Measurements from ENCODE around the gene HNF4A. TPM values are rescaled to one million over a fixed set of nuclear protein-coding genes. Genes with fewer than 3 reads are reported as not detected.

HNF4A gene
- total RNA-seq, 2 donors from 2014 or later: 0.78 TPM; not detected in 1

- DNase-seq (ENCODE audit: low spot score) (no peak), ATAC-seq (ENCODE audit: insufficient number of reproducible peaks, low FRiP score, low read depth) (no peak)
- H3K27me3 ChIP-seq (replicated peaks; ENCODE audit: insufficient read depth): no peaks in the 10 kb centered on the region
- no peak overlapping the region for H3K27ac ChIP-seq
- H3K36me3 ChIP-seq: no peaks in the 10 kb centered on the region
- H3K4me1 ChIP-seq (ENCODE audit: control insufficient read depth in 1 of 2, low read depth in 2 of 2): no peaks in the 10 kb centered on the region
- TF ChIP-seq CTCF (IDR thresholded peaks at IDR 0.05): no peak
- H3K9me3 ChIP-seq: no peaks in the 10 kb centered on the region
- H3K4me3 ChIP-seq: no peak overlapping the region
These were observed 48.0 kb downstream of the HNF4A start for GRCh38 chr20:44403194-44404112.

GRCh38 chr20:44404204-44405181 lies 49.0 kb downstream of the HNF4A start:
- Histone ChIP-seq H3K4me1 (ENCODE audit: control insufficient read depth in 1 of 2, low read depth in 2 of 2) (no peaks in the 10 kb centered on the region), H3K27ac (no peak overlapping the region), H3K36me3 (no peaks in the 10 kb centered on the region), H3K27me3 (replicated peaks; ENCODE audit: insufficient read depth) (no peaks in the 10 kb centered on the region), H3K9me3 (no peaks in the 10 kb centered on the region), H3K4me3 (no peak overlapping the region)
- DNase-seq (ENCODE audit: low spot score) (no peak), ATAC-seq (ENCODE audit: insufficient number of reproducible peaks, low FRiP score, low read depth) (no peak)
- no peak for TF ChIP-seq CTCF (IDR thresholded peaks at IDR 0.05)

- no peaks in the 10 kb centered on the region for H3K36me3 ChIP-seq
These were observed 49.8 kb downstream of the HNF4A start for GRCh38 chr20:44405257-44405656.

GRCh38 chr20:44405785-44406571 lies 50.5 kb downstream of the HNF4A start:
- H3K9me3 ChIP-seq: no peaks in the 10 kb centered on the region
- H3K27ac ChIP-seq: no peak overlapping the region
- H3K27me3 ChIP-seq (replicated peaks; ENCODE audit: insufficient read depth): no peaks in the 10 kb centered on the region
- no peak for ATAC-seq (ENCODE audit: insufficient number of reproducible peaks, low FRiP score, low read depth)
- no peak for DNase-seq (ENCODE audit: low spot score)
- no peak for TF ChIP-seq CTCF (IDR thresholded peaks at IDR 0.05)
- no peaks in the 10 kb centered on the region for H3K4me1 ChIP-seq (ENCODE audit: control insufficient read depth in 1 of 2, low read depth in 2 of 2)
- H3K36me3 ChIP-seq: no peaks in the 10 kb centered on the region
- H3K4me3 ChIP-seq: no peak overlapping the region

More at GRCh38 chr20:44405257-44405656, 49.8 kb downstream of the HNF4A start:
- TF ChIP-seq CTCF (IDR thresholded peaks at IDR 0.05): no peak
- ATAC-seq (ENCODE audit: insufficient number of reproducible peaks, low FRiP score, low read depth) (no peak), DNase-seq (ENCODE audit: low spot score) (no peak)
- no peaks in the 10 kb centered on the region for H3K4me1 ChIP-seq (ENCODE audit: control insufficient read depth in 1 of 2, low read depth in 2 of 2)
- no peaks in the 10 kb centered on the region for H3K27me3 ChIP-seq (replicated peaks; ENCODE audit: insufficient read depth)
- H3K27ac ChIP-seq: no peak overlapping the region
- no peak overlapping the region for H3K4me3 ChIP-seq
- H3K9me3 ChIP-seq: no peaks in the 10 kb centered on the region
